PC-3 (cell line): ENCODE results near the gene UBR4. TPM values are rescaled to one million over a fixed set of nuclear protein-coding genes. Genes with fewer than 3 reads are reported as not detected.

Source experiments
- ATAC-seq: fragments of 200-7000 bp; cut with Tn5 transposase; 2 replicates; pipeline ENCODE4 v1.9.1; 2020; ENCODE audit warnings: mild to moderate bottlenecking, moderate library complexity
- BruUV-seq: library from RNA; stranded (reverse); fragments of 400-500 nt; replicated peaks from 2 replicates; lab custom pipeline; 2021; lab: Mats Ljungman, UMichigan
- CTCF ChIA-PET: fragments of 300-600 bp; sonication (Branson Sonifier 250); formaldehyde crosslinking; loops from one replicate; lab custom pipeline; 2022; ENCODE audit warnings: antibody characterized with exemption; lab: Charles Lee
- POLR2A ChIA-PET: fragments of 300-600 bp; sonication (Branson Sonifier 250); formaldehyde crosslinking; loops from one replicate; lab custom pipeline; 2022; ENCODE audit warnings: antibody characterized with exemption; ENCODE audit not compliant: unreplicated experiment; lab: Charles Lee
- DNase-seq: peaks from one replicate; pipeline ENCODE4 v3.0.0-alpha.2; 2015
- H2AFZ ChIP-seq: fragments of 300-600 bp; sonication (generic); 2 replicates; pipeline ENCODE4 v1.6.0; 2016; ENCODE audit warnings: antibody characterized with exemption, low read length
- H3F3A ChIP-seq: fragments of 300-600 bp; sonication (generic); one replicate; pipeline ENCODE4 v1.6.0; 2017; ENCODE audit warnings: antibody characterized with exemption, low read length, control low read depth, mild to moderate bottlenecking; ENCODE audit not compliant: unreplicated experiment
- H3K27ac ChIP-seq: fragments of 300-600 bp; sonication (generic); 2 replicates; pipeline ENCODE4 v1.5.1; 2016; ENCODE audit warnings: mild to moderate bottlenecking, low read length
- H3K27me3 ChIP-seq: fragments of 300-600 bp; sonication (generic); 2 replicates; pipeline ENCODE4 v1.6.1; 2016; ENCODE audit warnings: low read length, mixed read lengths
- H3K36me3 ChIP-seq: fragments of 300-600 bp; sonication (generic); 2 replicates; pipeline ENCODE4 v1.6.1; 2016; ENCODE audit warnings: low read depth, mixed run types, low read length, mixed read lengths
- H3K4me1 ChIP-seq: fragments of 300-600 bp; sonication (generic); 2 replicates; pipeline ENCODE4 v1.5.1; 2016; ENCODE audit warnings: low read length; ENCODE audit not compliant: insufficient read depth
- H3K4me2 ChIP-seq: fragments of 300-600 bp; sonication (generic); 2 replicates; pipeline ENCODE4 v1.6.0; 2016; ENCODE audit warnings: low read length
- H3K4me3 ChIP-seq: fragments of 300-600 bp; sonication (generic); 2 replicates; pipeline ENCODE4 v1.5.1; 2016; ENCODE audit warnings: mild to moderate bottlenecking, low read length, mixed read lengths
- H3K79me2 ChIP-seq: fragments of 300-600 bp; sonication (generic); 2 replicates; pipeline ENCODE4 v1.6.1; 2017; ENCODE audit warnings: low read length, mixed read lengths
- H3K9ac ChIP-seq: fragments of 300-600 bp; sonication (generic); 2 replicates; pipeline ENCODE4 v1.6.0; 2016; ENCODE audit warnings: mild to moderate bottlenecking, low read length
- H3K9me2 ChIP-seq: fragments of 300-600 bp; sonication (generic); replicated peaks from 2 replicates; pipeline ENCODE4 v1.6.1; 2016; ENCODE audit warnings: mixed run types, low read length, mixed read lengths
- H3K9me3 ChIP-seq: fragments of 300-600 bp; sonication (generic); 2 replicates; pipeline ENCODE4 v1.6.1; 2016; ENCODE audit warnings: low read length, mixed read lengths
- H4K20me1 ChIP-seq: fragments of 300-600 bp; sonication (generic); 2 replicates; pipeline ENCODE4 v1.6.1; 2016; ENCODE audit warnings: low read length, mixed read lengths
- EZH2 ChIP-seq: fragments of 300-600 bp; sonication (generic); IDR thresholded peaks from one replicate; pipeline ENCODE4 v1.6.1; 2017; ENCODE audit warnings: antibody characterized with exemption, mild to moderate bottlenecking, low read length; ENCODE audit not compliant: unreplicated experiment
- EZH2phosphoT487 ChIP-seq: fragments of 300-600 bp; sonication (generic); IDR thresholded peaks from 2 replicates; pipeline ENCODE4 v1.6.1; 2018; ENCODE audit warnings: mild to moderate bottlenecking, antibody characterized with exemption, low read length, borderline replicate concordance
- intact Hi-C: fragments of 100-400 bp; cut with micrococcal nuclease; formaldehyde crosslinking; loops from 2 replicates; pipeline ENCODE4 v1.9.0; 2023
- total RNA-seq: library from RNA; depleted of rRNA; stranded (reverse); fragments of >200 nt; gene quantifications from 2 replicates; pipeline ENCODE4 v1.2.3, GENCODE V29; 2014
- TF ChIP-seq, protein P1 (sequence below): fragments of 300-600 bp; sonication (generic); conservative IDR thresholded peaks from 2 replicates; pipeline ENCODE4 v1.5.1; 2017; ENCODE audit warnings: antibody characterized with exemption, low read depth, mild to moderate bottlenecking, low read length

The UBR4 gene
- total RNA-seq, 1 experiment from 2014 or later, result 141 TPM

GRCh38 chr1:19064906-19065450, 145.1 kb downstream of the UBR4 start:
- H2AFZ ChIP-seq, result no peak overlapping the region
- BruUV-seq, result no TSS peak
- H3K79me2 ChIP-seq, result no peaks in the 10 kb centered on the region
- no peak for ATAC-seq
- H3K9me3 ChIP-seq, result no peaks in the 10 kb centered on the region
- DNase-seq, result no peak
- no peak overlapping the region for H3K4me2 ChIP-seq
- no peaks in the 10 kb centered on the region for H3F3A ChIP-seq
- no peak overlapping the region for H3K27ac ChIP-seq
- ChIA-PET POLR2A (no interaction called here), CTCF (no interaction called here)
- no peaks in the 10 kb centered on the region for H4K20me1 ChIP-seq
- H3K4me1 ChIP-seq, result peaks cover 28% of the 10 kb centered on the region
- H3K9ac ChIP-seq, result no peak overlapping the region
- no peaks in the 10 kb centered on the region for H3K9me2 ChIP-seq
- no peaks in the 10 kb centered on the region for H3K36me3 ChIP-seq
- intact Hi-C loops, result no loop called here
- no peak overlapping the region for H3K4me3 ChIP-seq
- TF ChIP-seq EZH2, result no peak
- TF ChIP-seq, protein P1, sequence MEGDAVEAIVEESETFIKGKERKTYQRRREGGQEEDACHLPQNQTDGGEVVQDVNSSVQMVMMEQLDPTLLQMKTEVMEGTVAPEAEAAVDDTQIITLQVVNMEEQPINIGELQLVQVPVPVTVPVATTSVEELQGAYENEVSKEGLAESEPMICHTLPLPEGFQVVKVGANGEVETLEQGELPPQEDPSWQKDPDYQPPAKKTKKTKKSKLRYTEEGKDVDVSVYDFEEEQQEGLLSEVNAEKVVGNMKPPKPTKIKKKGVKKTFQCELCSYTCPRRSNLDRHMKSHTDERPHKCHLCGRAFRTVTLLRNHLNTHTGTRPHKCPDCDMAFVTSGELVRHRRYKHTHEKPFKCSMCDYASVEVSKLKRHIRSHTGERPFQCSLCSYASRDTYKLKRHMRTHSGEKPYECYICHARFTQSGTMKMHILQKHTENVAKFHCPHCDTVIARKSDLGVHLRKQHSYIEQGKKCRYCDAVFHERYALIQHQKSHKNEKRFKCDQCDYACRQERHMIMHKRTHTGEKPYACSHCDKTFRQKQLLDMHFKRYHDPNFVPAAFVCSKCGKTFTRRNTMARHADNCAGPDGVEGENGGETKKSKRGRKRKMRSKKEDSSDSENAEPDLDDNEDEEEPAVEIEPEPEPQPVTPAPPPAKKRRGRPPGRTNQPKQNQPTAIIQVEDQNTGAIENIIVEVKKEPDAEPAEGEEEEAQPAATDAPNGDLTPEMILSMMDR, result no peak
- TF ChIP-seq EZH2phosphoT487, result no peak
- H3K27me3 ChIP-seq, result no peaks in the 10 kb centered on the region

DNA sequence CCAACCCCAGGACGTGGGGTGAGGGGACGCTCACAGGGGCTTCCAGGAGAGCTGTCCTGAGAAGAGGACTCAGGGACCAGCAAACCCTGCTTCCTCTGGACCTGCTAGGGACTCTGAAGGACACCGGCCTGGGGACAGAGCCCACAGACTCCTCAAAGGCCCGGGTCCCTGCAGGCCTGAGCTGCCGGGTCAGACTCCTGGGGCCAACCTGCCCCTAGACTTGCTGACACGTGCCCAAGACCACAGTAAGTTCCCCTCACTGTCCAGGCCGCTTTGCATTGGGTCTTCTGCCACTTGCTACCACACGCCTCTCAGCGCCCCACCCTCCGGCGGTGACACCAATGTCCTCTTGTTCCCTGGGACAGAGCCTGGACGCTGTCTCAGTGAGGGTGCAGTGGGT, 146.9 kb downstream of the UBR4 start:
- intact Hi-C loops, result no loop called here
- H3K9ac ChIP-seq, result no peak overlapping the region
- BruUV-seq, result no TSS peak

More for the DNA sequence above, 146.9 kb downstream of the UBR4 start:
- Histone ChIP-seq H3K9me3 (no peaks in the 10 kb centered on the region), H3K4me3 (no peak overlapping the region), H3K27me3 (no peaks in the 10 kb centered on the region), H3K4me2 (no peak overlapping the region), H3K36me3 (no peaks in the 10 kb centered on the region), H3K4me1 (peaks cover 23% of the 10 kb centered on the region), H3F3A (no peaks in the 10 kb centered on the region), H3K9me2 (no peaks in the 10 kb centered on the region), H2AFZ (no peak overlapping the region), H4K20me1 (no peaks in the 10 kb centered on the region), H3K79me2 (no peaks in the 10 kb centered on the region), H3K27ac (no peak overlapping the region)
- ATAC-seq, result no peak
- TF ChIP-seq, protein P1, result no peak
- TF ChIP-seq EZH2, result no peak
- CTCF ChIA-PET, result no interaction called here
- DNase-seq, result no peak
- POLR2A ChIA-PET, result no interaction called here
